SK-N-SH treated with all-trans-retinoic acid at 6 μM for 48 hours (cell line): ENCODE data around the gene HRCT1.
A peak's percentile ranks its signal among the peaks of the same experiment; 100 is the strongest.

Experiments used
- ATAC-seq: fragments of 200-7000 bp; cut with Tn5 transposase; 3 replicates; pipeline ENCODE4 v1.9.1; 2020; ENCODE audit warnings: mild to moderate bottlenecking, moderate library complexity
- BACH2 ChIP-seq: fragments of 250-450 bp; sonication (Bioruptor Pico); IDR thresholded peaks from 2 replicates; pipeline ENCODE4 v1.9.0; 2021; ENCODE audit warnings: mild to moderate bottlenecking, borderline replicate concordance
- CREB5 ChIP-seq: fragments of 250-450 bp; sonication (Bioruptor Pico); IDR thresholded peaks from 2 replicates; pipeline ENCODE4 v1.5.1; 2020; ENCODE audit warnings: low read depth, mild to moderate bottlenecking, moderate library complexity
- CSDC2 ChIP-seq: fragments of 250-450 bp; sonication (Bioruptor Pico); IDR thresholded peaks from 2 replicates; pipeline ENCODE4 v1.5.0; 2020; ENCODE audit warnings: mild to moderate bottlenecking, moderate library complexity
- ESRRG ChIP-seq: fragments of 250-450 bp; sonication (Bioruptor Pico); IDR thresholded peaks from 2 replicates; pipeline ENCODE4 v1.6.1; 2021; ENCODE audit warnings: mild to moderate bottlenecking
- GLIS3 ChIP-seq: fragments of 250-450 bp; sonication (Bioruptor Pico); IDR thresholded peaks from 2 replicates; pipeline ENCODE4 v1.5.0; 2020; ENCODE audit warnings: mild to moderate bottlenecking, moderate library complexity
- ISL1 ChIP-seq: fragments of 250-450 bp; sonication (Bioruptor Pico); IDR thresholded peaks from 2 replicates; pipeline ENCODE4 v2.1.2; 2022; ENCODE audit warnings: mild to moderate bottlenecking, moderate library complexity
- OSR1 ChIP-seq: fragments of 250-450 bp; sonication (Bioruptor Pico); IDR thresholded peaks from 2 replicates; pipeline ENCODE4 v1.8.0; 2022; ENCODE audit warnings: moderate library complexity, mild to moderate bottlenecking, inconsistent platforms
- POU6F1 ChIP-seq: fragments of 250-450 bp; sonication (Bioruptor Pico); IDR thresholded peaks from 2 replicates; pipeline ENCODE4 v1.8.0; 2021; ENCODE audit warnings: low read depth, mild to moderate bottlenecking, moderate library complexity, borderline replicate concordance
- TCF4 ChIP-seq: fragments of 250-450 bp; sonication (Bioruptor Pico); IDR thresholded peaks from 2 replicates; pipeline ENCODE4 v1.8.0; 2021; ENCODE audit warnings: mild to moderate bottlenecking, moderate library complexity, borderline replicate concordance
- TOX ChIP-seq: fragments of 250-450 bp; sonication (Bioruptor Pico); IDR thresholded peaks from 2 replicates; pipeline ENCODE4 v1.8.0; 2021; ENCODE audit warnings: mild to moderate bottlenecking, moderate library complexity, borderline replicate concordance
- TSHZ2 ChIP-seq: fragments of 250-450 bp; sonication (Bioruptor Pico); IDR thresholded peaks from 2 replicates; pipeline ENCODE4 v1.5.0; 2020; ENCODE audit warnings: mild to moderate bottlenecking, moderate library complexity
- ZC3H10 ChIP-seq: fragments of 250-450 bp; sonication (Bioruptor Pico); IDR thresholded peaks from 2 replicates; pipeline ENCODE4 v1.5.1; 2021; ENCODE audit warnings: mild to moderate bottlenecking, moderate library complexity
- ZFP3 ChIP-seq: fragments of 250-450 bp; sonication (Bioruptor Pico); IDR thresholded peaks from 2 replicates; pipeline ENCODE4 v1.5.0; 2020; ENCODE audit warnings: mild to moderate bottlenecking, moderate library complexity
- ZNF70 ChIP-seq: fragments of 450-650 bp; formaldehyde crosslinking; IDR thresholded peaks from 2 replicates; pipeline ENCODE4 v1.5.0; 2020; ENCODE audit warnings: mild to moderate bottlenecking, moderate library complexity
- ZNF8 ChIP-seq: fragments of 450-650 bp; formaldehyde crosslinking; IDR thresholded peaks from 2 replicates; pipeline ENCODE4 v1.5.0; 2020; ENCODE audit warnings: mild to moderate bottlenecking, moderate library complexity

The HRCT1 gene

GRCh38 chr9:35935261-35935660, 29.3 kb downstream of the HRCT1 start (continued):
- TF ChIP-seq TSHZ2 (CRISPR knock-in tag): no peak
- TF ChIP-seq OSR1 (CRISPR knock-in tag): no peak
- TF ChIP-seq CREB5: no peak

GRCh38 chr9:35935755-35936509, 29.9 kb downstream of the HRCT1 start:
- TF ChIP-seq BACH2 (CRISPR knock-in tag) (no peak), POU6F1 (no peak), OSR1 (CRISPR knock-in tag) (no peak), ISL1 (peak; percentile 70), ZFP3 (CRISPR knock-in tag) (no peak), ESRRG (CRISPR knock-in tag) (no peak), TCF4 (CRISPR knock-in tag) (0 out of 2 replicates have a peak, but pooled peaks have one; percentile 22)
- TF ChIP-seq, all 23 proteins: peak for 2
- ATAC-seq: peak; percentile 73

- TF ChIP-seq POU6F1 (no peak), TSHZ2 (CRISPR knock-in tag) (no peak), ZNF70 (no peak), ZC3H10 (CRISPR knock-in tag) (no peak), TOX (no peak), ZNF8 (no peak), ISL1 (no peak), BACH2 (CRISPR knock-in tag) (no peak), CREB5 (no peak), CSDC2 (CRISPR knock-in tag) (no peak), GLIS3 (CRISPR knock-in tag) (no peak)
- ATAC-seq: no peak
These were observed 31.2 kb downstream of the HRCT1 start for GRCh38 chr9:35937227-35937626.
